Aorta (tissue), 5 donors: ENCODE results near the gene SLC7A1. TPM values are rescaled to one million over a fixed set of nuclear protein-coding genes. Genes with fewer than 3 reads are reported as not detected.

Experiments
- ATAC-seq: fragments of 200-7000 bp; cut with Tn5 transposase; one replicate; pipeline ENCODE4 v1.9.1; 2022; ENCODE audit warnings: moderate library complexity; ENCODE audit not compliant: low FRiP score
- DNase-seq, 2 donors: peaks; one replicate each; pipeline ENCODE4 v3.0.0-alpha.2; 2020
- H3K27ac ChIP-seq, 2 donors: one replicate each; pipeline ENCODE4 v1.5.1; 2013; ENCODE audit warnings: low read length in 2 of 2, mild to moderate bottlenecking in 2 of 2, moderate library complexity in 2 of 2, control low read depth in 1 of 2, inconsistent platforms in 1 of 2, low read depth in 1 of 2
- H3K27me3 ChIP-seq, 2 donors: one replicate each; pipeline ENCODE4 v1.6.1; 2013; ENCODE audit warnings: control low read depth in 1 of 2, low read length in 1 of 2, mild to moderate bottlenecking in 1 of 2, moderate library complexity in 1 of 2; ENCODE audit not compliant: insufficient read depth in 2 of 2, control insufficient read depth in 1 of 2
- H3K36me3 ChIP-seq, 2 donors: one replicate each; pipeline ENCODE4 v1.6.1; 2013; ENCODE audit warnings: control low read depth in 1 of 2, low read length in 1 of 2, mild to moderate bottlenecking in 1 of 2; ENCODE audit not compliant: insufficient read depth in 2 of 2, control insufficient read depth in 1 of 2
- H3K4me1 ChIP-seq, 2 donors: one replicate each; pipeline ENCODE4 v1.6.1; 2013; ENCODE audit warnings: low read length in 2 of 2, control low read depth in 1 of 2, mild to moderate bottlenecking in 1 of 2, moderate library complexity in 1 of 2; ENCODE audit not compliant: insufficient read depth in 2 of 2, control insufficient read depth in 1 of 2
- H3K4me3 ChIP-seq, 2 donors: one replicate each; pipeline ENCODE4 v1.5.1; 2013; ENCODE audit warnings: low read length in 2 of 2, control low read depth in 1 of 2, mild to moderate bottlenecking in 1 of 2
- H3K9me3 ChIP-seq: one replicate; pipeline ENCODE4 v1.6.1; 2013; ENCODE audit warnings: mild to moderate bottlenecking, low read length; ENCODE audit not compliant: control insufficient read depth
- WGBS, 2 donors: extraction: QIAGEN DNeasy Blood & Tissue Kit; methylation state at CpG; one replicate each; pipeline ENCODE4 v1.1.7; 2013; 5-methylcytosine and 5-hydroxymethylcytosine counted together
- intact Hi-C, 2 donors: fragments of 100-400 bp; cut with DNase I; formaldehyde crosslinking; loops; one replicate each; pipeline versions ENCODE4 v1.14.2 to v1.15.0; 2022
- polyA plus RNA-seq, 2 donors: library from polyadenylated mRNA; stranded (reverse); fragments of 200-250 nt; gene quantifications; one replicate each; pipeline ENCODE4 v1.2.3, GENCODE V29; 2013
- total RNA-seq, 2 donors: library from RNA; stranded (reverse); fragmentation: NEBNext Ultra II Directional; extraction: Animal tissue kit (Norgen Biotek cat#: 25700); gene quantifications; one replicate each; pipeline ENCODE4 v1.2.1, GENCODE V29; 2021
- donor health status: healthy with polysubstance abuse.
- donor health status: Bipolar disorder and iron deficiency.
- donor health status: DM: no; HTN: no; CAD: no.
- donor health status: DM: no; HTN: no; CAD: no.
- donor health status: DM: yes; HTN: yes; CAD: no.

Gene SLC7A1
- total and polyA plus RNA-seq, 4 donors = 2.7 to 52.1 (median 16.7) TPM

- no peak for ATAC-seq
These were observed 1.7 kb downstream of the SLC7A1 start for GRCh38 chr13:29593605-29594297.

GRCh38 chr13:29591310-29591709 lies 4.2 kb downstream of the SLC7A1 start:
- 69 to 79% methylated on average over 5 of the region's 5 CpGs for WGBS, 2 donors
- no peak overlapping the region for H3K27ac ChIP-seq
- intact Hi-C loops = loop anchor here (5.0 to 10.0 kb wide), 3 partner anchors 69 to 523 kb away; no protein-coding TSS in a partner anchor
- no peak for DNase-seq
- no peaks in the 10 kb centered on the region for H3K4me1 ChIP-seq
- no peak for ATAC-seq
- H3K9me3 ChIP-seq = no peaks in the 10 kb centered on the region
- H3K27me3 ChIP-seq = no peaks in the 10 kb centered on the region
- H3K36me3 ChIP-seq = no peaks in the 10 kb centered on the region
- H3K4me3 ChIP-seq = no peak overlapping the region

More at GRCh38 chr13:29593605-29594297, 1.7 kb downstream of the SLC7A1 start:
- DNase-seq = no peak
- Histone ChIP-seq H3K4me3 (peak overlapping the region in 1 of 2 donors; percentile 96), H3K27ac (no peak overlapping the region), H3K4me1 (no peaks in the 10 kb centered on the region), H3K27me3 (no peaks in the 10 kb centered on the region), H3K9me3 (no peaks in the 10 kb centered on the region), H3K36me3 (no peaks in the 10 kb centered on the region)
- intact Hi-C loops = loop anchor here (5.0 to 10.0 kb wide), 3 partner anchors 71 to 521 kb away; no protein-coding TSS in a partner anchor
- WGBS, 2 donors = 71 to 74% methylated on average over 8 of the region's 8 CpGs

GRCh38 chr13:29589967-29590366 lies 5.5 kb downstream of the SLC7A1 start:
- Histone ChIP-seq H3K4me1 (no peaks in the 10 kb centered on the region), H3K9me3 (no peaks in the 10 kb centered on the region), H3K27ac (no peak overlapping the region), H3K36me3 (no peaks in the 10 kb centered on the region), H3K27me3 (no peaks in the 10 kb centered on the region), H3K4me3 (no peak overlapping the region)
- no peak for DNase-seq
- WGBS, 2 donors = 87% methylated on average over 7 of the region's 7 CpGs
- intact Hi-C loops = loop anchor here (5.0 to 10.0 kb wide), 3 partner anchors 68 to 525 kb away; no protein-coding TSS in a partner anchor
- ATAC-seq = no peak

GRCh38 chr13:29589234-29589633 lies 6.3 kb downstream of the SLC7A1 start:
- Histone ChIP-seq H3K27me3 (no peaks in the 10 kb centered on the region), H3K4me1 (no peaks in the 10 kb centered on the region), H3K9me3 (no peaks in the 10 kb centered on the region), H3K4me3 (no peak overlapping the region), H3K27ac (no peak overlapping the region), H3K36me3 (no peaks in the 10 kb centered on the region)
- DNase-seq = no peak
- 58 to 62% methylated on average over 6 of the region's 6 CpGs for WGBS, 2 donors
- ATAC-seq = no peak
- intact Hi-C loops = no loop called here

- 51 to 53% methylated on average over 7 of the region's 7 CpGs for WGBS, 2 donors
- no peak for DNase-seq
These were observed 7.8 kb downstream of the SLC7A1 start for GRCh38 chr13:29587645-29588044.

GRCh38 chr13:29583073-29583785 lies 12.3 kb downstream of the SLC7A1 start:
- DNase-seq = no peak
- Histone ChIP-seq H3K4me3 (no peak overlapping the region), H3K27me3 (no peaks in the 10 kb centered on the region), H3K4me1 (no peaks in the 10 kb centered on the region), H3K27ac (no peak overlapping the region), H3K9me3 (no peaks in the 10 kb centered on the region), H3K36me3 (no peaks in the 10 kb centered on the region)
- 96 to 98% methylated on average over 7 of the region's 7 CpGs for WGBS, 2 donors
- intact Hi-C loops = no loop called here
- no peak for ATAC-seq

More at GRCh38 chr13:29587645-29588044, 7.8 kb downstream of the SLC7A1 start:
- intact Hi-C loops = no loop called here
- no peaks in the 10 kb centered on the region for H3K9me3 ChIP-seq
- H3K27me3 ChIP-seq = no peaks in the 10 kb centered on the region
- no peak overlapping the region for H3K27ac ChIP-seq
- H3K36me3 ChIP-seq = no peaks in the 10 kb centered on the region
- no peak overlapping the region for H3K4me3 ChIP-seq
- H3K4me1 ChIP-seq = no peaks in the 10 kb centered on the region
- ATAC-seq = no peak

- no peaks in the 10 kb centered on the region for H3K27me3 ChIP-seq
- ATAC-seq (no peak), DNase-seq (no peak)
- H3K36me3 ChIP-seq = no peaks in the 10 kb centered on the region
- no peaks in the 10 kb centered on the region for H3K9me3 ChIP-seq
- H3K27ac ChIP-seq = no peak overlapping the region
- intact Hi-C loops = no loop called here
- no peak overlapping the region for H3K4me3 ChIP-seq
- WGBS, 2 donors = 81 to 86% methylated on average over 10 of the region's 10 CpGs
- H3K4me1 ChIP-seq = peaks cover 0 to 2% of the 10 kb centered on the region in 2 donors
These were observed 13.3 kb downstream of the SLC7A1 start for GRCh38 chr13:29582171-29582570.

- Histone ChIP-seq H3K27me3 (no peaks in the 10 kb centered on the region), H3K4me3 (no peak overlapping the region), H3K4me1 (peaks cover 0 to 3% of the 10 kb centered on the region in 2 donors), H3K27ac (no peak overlapping the region), H3K36me3 (no peaks in the 10 kb centered on the region), H3K9me3 (no peaks in the 10 kb centered on the region)
- intact Hi-C loops = no loop called here
- ATAC-seq (no peak), DNase-seq (no peak)
- WGBS, 2 donors = 80 to 84% methylated on average over 7 of the region's 7 CpGs
These were observed 13.8 kb downstream of the SLC7A1 start for GRCh38 chr13:29581666-29582065.
